Prostate gland (tissue), 2 donors: ENCODE measurements around the gene CCER1.

ENCODE experiments used
- POLR2A ChIP-seq: fragments of 450-650 bp; IDR thresholded peaks from one replicate; pipeline ENCODE4 v1.6.1; 2016; ENCODE audit warnings: antibody characterized with exemption, mild to moderate bottlenecking
- POLR2AphosphoS5 ChIP-seq: sonication (generic); formaldehyde crosslinking; IDR thresholded peaks from one replicate; pipeline ENCODE4 v1.6.1; 2017; ENCODE audit warnings: antibody characterized with exemption
- TF ChIP-seq, protein P1 (sequence below), 4 experiments: fragments of 200-600 bp in 2 of 4; fragments of 450-650 bp in 2 of 4; sonication (generic) in 2 of 4; IDR thresholded peaks; 1 replicate in 3 of 4; 2 replicates in 1 of 4; pipeline ENCODE4 v1.5.1; 2016 to 2019; ENCODE audit warnings: antibody characterized with exemption in 4 of 4, mild to moderate bottlenecking in 2 of 4, moderate library complexity in 2 of 4

- TF ChIP-seq, protein P1, sequence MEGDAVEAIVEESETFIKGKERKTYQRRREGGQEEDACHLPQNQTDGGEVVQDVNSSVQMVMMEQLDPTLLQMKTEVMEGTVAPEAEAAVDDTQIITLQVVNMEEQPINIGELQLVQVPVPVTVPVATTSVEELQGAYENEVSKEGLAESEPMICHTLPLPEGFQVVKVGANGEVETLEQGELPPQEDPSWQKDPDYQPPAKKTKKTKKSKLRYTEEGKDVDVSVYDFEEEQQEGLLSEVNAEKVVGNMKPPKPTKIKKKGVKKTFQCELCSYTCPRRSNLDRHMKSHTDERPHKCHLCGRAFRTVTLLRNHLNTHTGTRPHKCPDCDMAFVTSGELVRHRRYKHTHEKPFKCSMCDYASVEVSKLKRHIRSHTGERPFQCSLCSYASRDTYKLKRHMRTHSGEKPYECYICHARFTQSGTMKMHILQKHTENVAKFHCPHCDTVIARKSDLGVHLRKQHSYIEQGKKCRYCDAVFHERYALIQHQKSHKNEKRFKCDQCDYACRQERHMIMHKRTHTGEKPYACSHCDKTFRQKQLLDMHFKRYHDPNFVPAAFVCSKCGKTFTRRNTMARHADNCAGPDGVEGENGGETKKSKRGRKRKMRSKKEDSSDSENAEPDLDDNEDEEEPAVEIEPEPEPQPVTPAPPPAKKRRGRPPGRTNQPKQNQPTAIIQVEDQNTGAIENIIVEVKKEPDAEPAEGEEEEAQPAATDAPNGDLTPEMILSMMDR (IDR thresholded peaks at IDR 0.05), result no peak
- TF ChIP-seq POLR2AphosphoS5 (no peak), POLR2A (no peak)
Observed at GRCh38 chr12:90939382-90939781, 15.6 kb downstream of the CCER1 start.
